Karpas-422 (cell line): ENCODE measurements around the gene NEU4. TPM values are rescaled to one million over a fixed set of nuclear protein-coding genes. Genes with fewer than 3 reads are reported as not detected.

Source experiments
- DNase-seq: peaks from one replicate; pipeline ENCODE4 v3.0.0-alpha.2; 2015
- H2AFZ ChIP-seq: fragments of 200-600 bp; sonication (generic); 2 replicates; pipeline ENCODE4 v1.6.1; 2014; ENCODE audit warnings: antibody characterized with exemption, low read length, mixed read lengths
- H3K27ac ChIP-seq: fragments of 200-600 bp; sonication (generic); 2 replicates; pipeline ENCODE4 v1.5.1; 2014; ENCODE audit warnings: mild to moderate bottlenecking, low read length, moderate library complexity
- H3K27me3 ChIP-seq: fragments of 200-600 bp; sonication (generic); 2 replicates; pipeline ENCODE4 v1.6.1; 2014; ENCODE audit warnings: low read length, mixed read lengths
- H3K36me3 ChIP-seq: fragments of 200-600 bp; sonication (generic); 2 replicates; pipeline ENCODE4 v1.6.1; 2014; ENCODE audit warnings: low read length, mixed read lengths; ENCODE audit not compliant: insufficient read depth
- H3K4me1 ChIP-seq: fragments of 200-600 bp; sonication (generic); 2 replicates; pipeline ENCODE4 v1.6.1; 2014; ENCODE audit warnings: mild to moderate bottlenecking, low read length, mixed read lengths
- H3K4me2 ChIP-seq: fragments of 200-600 bp; sonication (generic); 2 replicates; pipeline ENCODE4 v1.6.1; 2014; ENCODE audit warnings: low read length, low read depth, mild to moderate bottlenecking; ENCODE audit not compliant: poor library complexity, severe bottlenecking
- H3K4me3 ChIP-seq: fragments of 200-600 bp; sonication (generic); 2 replicates; pipeline ENCODE4 v1.5.1; 2014; ENCODE audit warnings: mild to moderate bottlenecking, antibody characterized with exemption, low read length, mixed read lengths
- H3K79me2 ChIP-seq: fragments of 200-600 bp; sonication (generic); 2 replicates; pipeline ENCODE4 v1.6.1; 2014; ENCODE audit warnings: mild to moderate bottlenecking, low read length, mixed read lengths
- H3K9ac ChIP-seq: fragments of 200-600 bp; sonication (generic); 2 replicates; pipeline ENCODE4 v1.6.0; 2014; ENCODE audit warnings: low read length
- H3K9me2 ChIP-seq: fragments of 200-600 bp; sonication (generic), shearing (Covaris generic); replicated peaks from 2 replicates; pipeline ENCODE4 v1.6.0; 2014; ENCODE audit warnings: mild to moderate bottlenecking, low read length, moderate library complexity; ENCODE audit not compliant: insufficient read depth
- H3K9me3 ChIP-seq: fragments of 300-700, 200-600 bp; sonication (generic); 2 replicates; pipeline ENCODE4 v1.6.1; 2014; ENCODE audit warnings: low read length, mixed read lengths
- H4K20me1 ChIP-seq: fragments of 200-600 bp; sonication (generic); 2 replicates; pipeline ENCODE4 v1.6.1; 2014; ENCODE audit warnings: mild to moderate bottlenecking, antibody characterized with exemption, low read length, low read depth; ENCODE audit not compliant: insufficient read depth
- total RNA-seq: library from RNA; depleted of rRNA; stranded (reverse); fragments of >200 nt; shearing (Covaris generic); gene quantifications from 2 replicates; pipeline ENCODE4 v1.2.3, GENCODE V29; 2014; ENCODE audit warnings: low replicate concordance

Gene NEU4
- total RNA-seq, 1 experiment from 2014 or later, result not detected

DNA sequence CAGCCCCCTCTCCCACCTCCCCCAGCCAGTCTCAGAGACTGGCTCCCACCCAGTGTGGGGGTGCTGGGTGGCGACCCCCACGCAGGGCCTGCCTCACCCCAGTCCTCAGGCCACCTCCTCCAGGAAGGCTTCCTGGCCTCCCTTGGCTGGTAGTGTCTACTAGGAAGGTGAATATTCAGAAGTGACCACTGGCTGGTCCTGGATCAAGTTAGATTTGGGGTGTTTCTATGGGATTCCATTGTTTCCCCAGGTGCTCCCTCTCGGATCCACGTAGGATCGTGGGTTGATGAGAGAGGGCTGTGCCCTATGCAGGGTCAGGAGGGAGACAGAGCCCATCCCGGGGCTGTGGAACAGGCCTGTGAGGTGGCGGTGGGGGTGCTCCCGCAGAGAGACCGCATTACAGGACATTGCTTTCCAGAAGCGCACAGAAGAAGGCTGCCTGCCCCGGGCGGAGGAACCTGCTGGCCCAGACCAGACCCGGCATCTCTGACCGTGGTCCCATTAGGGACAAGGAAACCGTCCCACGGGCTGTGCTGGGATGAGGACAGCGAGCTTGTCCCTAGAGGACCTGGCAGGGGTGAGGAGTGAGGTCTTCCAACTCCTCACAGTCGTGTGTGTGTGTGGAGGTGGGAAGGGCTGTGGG, 46.4 kb downstream of the NEU4 start:
- no peak for DNase-seq
- Histone ChIP-seq H3K27ac (no peak overlapping the region), H3K36me3 (no peaks in the 10 kb centered on the region), H4K20me1 (no peaks in the 10 kb centered on the region), H2AFZ (no peak overlapping the region), H3K9me3 (no peaks in the 10 kb centered on the region), H3K4me3 (no peak overlapping the region), H3K27me3 (no peaks in the 10 kb centered on the region), H3K4me1 (peaks cover 18% of the 10 kb centered on the region), H3K9ac (no peak overlapping the region), H3K4me2 (no peak overlapping the region), H3K79me2 (no peaks in the 10 kb centered on the region), H3K9me2 (no peaks in the 10 kb centered on the region)

DNA sequence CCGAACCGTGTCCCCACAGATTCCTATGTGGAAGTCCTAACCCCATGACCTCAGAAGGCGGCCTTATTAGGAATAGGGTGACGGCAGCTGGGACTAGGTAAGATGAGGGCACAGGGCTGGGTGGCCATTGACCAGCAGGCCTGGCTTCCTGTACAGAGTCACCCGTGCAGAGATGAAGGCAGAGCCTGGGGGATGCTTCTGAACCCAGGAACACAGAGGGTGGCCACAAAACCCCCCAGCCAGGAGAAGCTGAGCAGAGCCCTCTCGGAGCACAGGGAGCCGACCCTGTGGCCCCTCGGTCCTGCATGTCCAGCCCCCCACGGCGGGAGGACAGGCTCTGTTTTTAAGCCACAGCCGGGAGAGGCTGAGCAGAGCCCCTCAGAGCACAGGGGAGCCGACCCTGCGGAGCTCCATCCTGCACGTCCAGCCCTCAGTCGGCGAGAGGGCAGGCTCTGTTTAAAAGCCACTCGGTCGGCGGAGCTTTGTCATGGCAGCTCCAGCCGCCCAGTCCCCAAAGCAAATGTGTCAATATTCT, 47.0 kb downstream of the NEU4 start:
- Histone ChIP-seq H3K4me2 (no peak overlapping the region), H3K4me3 (no peak overlapping the region), H2AFZ (no peak overlapping the region), H3K9me2 (no peaks in the 10 kb centered on the region), H3K27ac (no peak overlapping the region), H3K27me3 (no peaks in the 10 kb centered on the region), H3K4me1 (peaks cover 22% of the 10 kb centered on the region), H3K9ac (no peak overlapping the region), H3K9me3 (no peaks in the 10 kb centered on the region), H3K36me3 (no peaks in the 10 kb centered on the region), H4K20me1 (no peaks in the 10 kb centered on the region), H3K79me2 (no peaks in the 10 kb centered on the region)
- no peak for DNase-seq

DNA sequence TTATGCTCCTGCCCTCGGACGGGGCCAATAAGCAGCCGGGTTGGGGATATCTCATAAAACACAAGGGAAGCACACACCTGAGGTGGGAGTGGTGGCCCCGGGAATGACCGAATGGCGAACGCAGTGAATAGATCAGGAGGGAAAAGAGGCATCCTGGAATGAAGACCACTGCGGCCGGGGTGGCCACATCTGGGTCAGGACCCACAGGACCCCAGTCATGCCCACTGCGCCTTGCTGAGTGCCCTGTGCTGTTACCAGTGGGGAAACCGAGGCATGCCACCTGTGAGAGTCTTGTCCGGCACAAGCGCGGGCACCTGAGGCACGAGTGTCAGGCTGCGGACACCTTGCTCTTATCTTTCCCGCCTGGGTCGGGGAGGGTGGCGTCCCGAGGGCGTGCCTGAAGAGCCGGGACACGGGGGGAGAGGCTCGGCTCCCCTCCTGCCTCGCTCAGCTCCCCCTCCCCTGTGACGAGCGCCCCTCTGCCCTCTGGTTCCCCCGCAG, 48.1 kb downstream of the NEU4 start:
- Histone ChIP-seq H3K9ac (no peak overlapping the region), H3K4me3 (no peak overlapping the region), H3K36me3 (no peaks in the 10 kb centered on the region), H3K9me3 (no peaks in the 10 kb centered on the region), H3K4me1 (peaks cover 22% of the 10 kb centered on the region), H2AFZ (no peak overlapping the region), H4K20me1 (no peaks in the 10 kb centered on the region), H3K79me2 (no peaks in the 10 kb centered on the region), H3K27ac (no peak overlapping the region), H3K9me2 (no peaks in the 10 kb centered on the region), H3K27me3 (no peaks in the 10 kb centered on the region), H3K4me2 (no peak overlapping the region)
- DNase-seq, result no peak

DNA sequence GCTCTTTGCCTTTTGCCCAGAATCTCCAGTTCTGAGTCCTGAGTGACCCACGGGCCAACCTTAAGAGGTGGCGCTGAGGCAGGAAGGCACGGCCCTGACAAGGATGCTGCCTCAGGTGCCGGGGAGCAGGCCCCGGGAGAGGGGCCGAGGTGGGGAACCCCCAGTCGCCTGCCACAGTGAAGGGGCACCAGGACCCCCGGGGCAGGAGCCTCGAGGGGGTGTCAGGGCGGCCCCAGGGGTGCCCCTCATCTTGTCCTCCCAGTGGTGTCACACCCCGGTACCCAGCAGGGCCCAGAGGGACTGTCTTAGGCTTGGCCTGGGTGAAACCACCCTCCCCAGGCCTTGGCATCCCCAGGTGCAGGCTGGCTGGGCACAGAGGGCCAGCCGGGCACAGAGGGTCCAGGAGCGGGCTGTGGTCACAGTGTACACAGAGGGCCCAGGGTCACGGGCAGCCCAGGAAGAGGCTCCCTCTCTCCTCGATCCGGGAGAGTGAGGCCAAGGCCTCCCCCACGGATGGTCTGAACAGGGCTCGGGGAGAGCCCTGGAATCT, 48.7 kb downstream of the NEU4 start:
- Histone ChIP-seq H3K4me2 (no peak overlapping the region), H2AFZ (no peak overlapping the region), H3K27ac (no peak overlapping the region), H3K4me1 (peaks cover 22% of the 10 kb centered on the region), H3K4me3 (no peak overlapping the region), H3K36me3 (no peaks in the 10 kb centered on the region), H3K27me3 (no peaks in the 10 kb centered on the region), H3K79me2 (no peaks in the 10 kb centered on the region), H3K9me2 (no peaks in the 10 kb centered on the region), H3K9ac (no peak overlapping the region), H3K9me3 (no peaks in the 10 kb centered on the region), H4K20me1 (no peaks in the 10 kb centered on the region)
- no peak for DNase-seq

DNA sequence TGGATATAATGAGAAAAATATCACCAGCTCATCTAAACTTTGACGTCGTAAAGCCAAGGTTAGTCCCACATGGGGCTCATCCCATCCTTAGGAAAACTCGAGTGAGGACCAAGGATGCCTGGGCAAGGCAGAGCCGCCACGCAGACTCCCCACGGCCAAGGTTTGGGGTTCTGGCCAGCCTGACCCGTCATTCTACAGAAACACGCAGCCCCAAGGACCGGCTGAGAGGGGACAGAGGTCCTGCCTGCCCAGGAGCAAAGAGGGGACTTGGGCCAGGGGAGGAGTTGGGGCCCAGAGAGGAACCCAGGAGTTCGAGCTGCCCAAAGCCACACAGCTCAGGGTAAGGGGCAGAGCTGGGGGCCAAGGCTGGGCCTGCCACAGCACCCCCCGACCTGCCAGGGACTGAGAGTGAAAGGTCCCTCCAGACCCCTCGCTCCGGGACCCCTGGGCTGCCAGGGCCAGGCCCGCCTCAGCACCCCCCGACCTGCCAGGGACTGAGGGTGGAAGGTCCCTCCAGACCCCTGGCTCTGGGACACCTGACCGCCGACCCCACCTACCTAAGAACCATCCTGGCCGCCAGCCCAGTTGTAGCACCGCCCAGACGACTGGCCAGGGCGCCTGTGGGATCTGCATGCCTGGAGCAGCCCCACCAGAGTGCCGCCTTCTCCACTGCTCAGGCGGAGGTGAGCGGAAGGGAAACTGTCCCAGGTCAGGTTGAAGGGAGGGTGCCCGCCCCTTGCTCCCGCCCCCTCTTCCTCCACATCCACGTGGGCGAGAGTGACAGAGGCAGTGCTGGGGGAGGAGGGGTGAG, 49.4 kb downstream of the NEU4 start, which contains the start of gene PDCD1:
Gene PDCD1 (minus strand): TSS at position 689 of the 811 bp plus-strand sequence. CDS start 56 bp downstream, at position 633.
- Histone ChIP-seq H4K20me1 (no peaks in the 10 kb centered on the region), H3K36me3 (no peaks in the 10 kb centered on the region), H3K79me2 (no peaks in the 10 kb centered on the region), H3K9ac (peak within 1 kb of the TSS; percentile 46), H2AFZ (no peak within 1 kb of the TSS; the same call in 1 of the 2 replicates), H3K4me3 (peak within 1 kb of the TSS; percentile 53; the same call in 1 of the 2 replicates), H3K27ac (no peak within 1 kb of the TSS), H3K27me3 (no peaks in the 10 kb centered on the region), H3K9me2 (no peaks in the 10 kb centered on the region), H3K9me3 (no peaks in the 10 kb centered on the region), H3K4me2 (peak within 1 kb of the TSS; percentile 74), H3K4me1 (peaks cover 22% of the 10 kb centered on the region)
- DNase-seq, result no peak

DNA sequence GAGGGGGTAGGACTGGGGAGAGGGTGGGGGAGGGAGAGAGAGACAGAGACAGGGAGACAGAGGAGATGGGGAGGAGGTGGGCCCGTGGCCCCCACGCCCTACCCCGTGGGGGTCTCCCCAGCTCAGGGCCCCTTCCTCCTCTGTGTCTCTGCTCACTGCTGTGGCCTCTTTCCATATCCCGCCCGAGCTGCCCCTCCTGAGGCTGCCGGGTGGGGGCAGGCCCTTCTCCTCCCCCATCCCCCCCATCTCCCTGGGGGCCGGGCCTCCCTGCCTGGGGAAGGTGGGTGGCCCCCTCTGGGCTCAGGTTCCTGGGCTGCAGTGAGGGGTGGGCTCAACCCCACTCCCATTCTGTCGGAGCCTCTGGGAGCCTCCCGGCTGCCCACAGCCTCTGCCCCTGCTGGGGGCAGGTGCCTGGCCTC, 50.0 kb downstream of the NEU4 start:
- H3K9ac ChIP-seq, result peak overlapping the region; percentile 46; the same call in 1 of the 2 replicates

DNA sequence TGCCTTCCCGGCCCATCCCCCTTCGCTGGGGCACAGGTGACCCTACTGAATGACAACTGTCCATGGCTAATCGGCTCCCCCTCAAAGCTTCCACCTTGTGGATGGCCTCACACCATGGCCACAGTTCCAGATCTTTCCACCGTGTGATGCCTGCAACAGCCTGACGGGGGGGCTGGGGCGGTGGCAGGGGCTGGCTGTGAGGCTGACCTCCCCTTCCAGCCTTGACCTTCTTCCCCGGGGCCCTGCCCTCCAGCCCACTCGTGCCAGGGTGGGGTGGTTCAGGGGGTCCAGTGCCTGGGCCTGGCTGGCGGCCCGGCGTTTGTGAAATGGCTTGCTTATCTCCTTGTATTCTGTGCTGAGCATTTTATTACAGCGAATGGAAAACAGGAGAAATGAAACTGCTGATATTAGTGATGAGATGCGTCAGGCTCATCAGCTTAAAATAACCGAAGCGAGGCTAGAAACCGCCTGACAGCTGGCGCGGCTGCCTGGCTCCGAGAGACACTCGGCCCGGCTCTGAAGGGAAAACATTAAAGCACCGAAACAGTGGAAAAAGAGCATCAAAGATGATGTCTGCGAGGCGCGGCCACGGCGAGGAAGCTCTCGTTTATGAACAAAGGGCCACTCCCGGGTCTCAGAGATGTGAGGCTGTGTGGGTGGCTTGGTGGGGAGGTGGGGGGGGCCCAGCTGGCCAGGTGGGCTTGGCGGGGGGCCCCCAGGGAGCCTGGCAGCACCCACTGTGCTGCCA, 50.6 kb downstream of the NEU4 start:
- H3K36me3 ChIP-seq, result no peaks in the 10 kb centered on the region
- no peak overlapping the region for H3K27ac ChIP-seq
- no peaks in the 10 kb centered on the region for H3K27me3 ChIP-seq
- H3K4me1 ChIP-seq, result peaks cover 22% of the 10 kb centered on the region
- H3K9me3 ChIP-seq, result peaks cover 5% of the 10 kb centered on the region; the same call in 1 of the 2 replicates
- H2AFZ ChIP-seq, result no peak overlapping the region; the same call in 1 of the 2 replicates
- no peaks in the 10 kb centered on the region for H4K20me1 ChIP-seq
- peak overlapping the region; percentile 74 for H3K4me2 ChIP-seq
- H3K4me3 ChIP-seq, result peak overlapping the region; percentile 53; the same call in 1 of the 2 replicates
- H3K9me2 ChIP-seq, result no peaks in the 10 kb centered on the region
- H3K79me2 ChIP-seq, result no peaks in the 10 kb centered on the region
- DNase-seq, result peak; percentile 80
- H3K9ac ChIP-seq, result peak overlapping the region; percentile 46

More for the DNA sequence above, 50.0 kb downstream of the NEU4 start:
- Histone ChIP-seq H3K4me2 (peak overlapping the region; percentile 74), H2AFZ (no peak overlapping the region), H3K4me1 (peaks cover 22% of the 10 kb centered on the region), H3K79me2 (no peaks in the 10 kb centered on the region), H3K36me3 (no peaks in the 10 kb centered on the region), H4K20me1 (no peaks in the 10 kb centered on the region), H3K4me3 (peak overlapping the region; percentile 53; the same call in 1 of the 2 replicates), H3K27me3 (no peaks in the 10 kb centered on the region), H3K9me3 (no peaks in the 10 kb centered on the region; the same call in 1 of the 2 replicates), H3K27ac (no peak overlapping the region), H3K9me2 (no peaks in the 10 kb centered on the region)
- no peak for DNase-seq
